Stimulated activated CD4-positive, alpha-beta T cell treated with anti-CD3 and anti-CD28 coated beads, TNF-alpha, amount 100 ng/mL, for 4 hours (primary cell): ENCODE measurements around the gene LUM.
A peak's percentile ranks its signal among the peaks of the same experiment; 100 is the strongest.
"Not testable (repeated sequence)": the region's sequence is repeated elsewhere in the genome, so short reads cannot be mapped to it uniquely, and the experiment has no call there.

Experiments
- DNase-seq, 3 experiments: peaks; one replicate each; pipeline ENCODE4 v3.0.0-alpha.2; 2020; ENCODE audit warnings: low read depth in 3 of 3

Gene LUM

GRCh38 chr12:91109581-91110310 is 1.5 kb downstream of the LUM start:
- DNase-seq: no peak

DNA sequence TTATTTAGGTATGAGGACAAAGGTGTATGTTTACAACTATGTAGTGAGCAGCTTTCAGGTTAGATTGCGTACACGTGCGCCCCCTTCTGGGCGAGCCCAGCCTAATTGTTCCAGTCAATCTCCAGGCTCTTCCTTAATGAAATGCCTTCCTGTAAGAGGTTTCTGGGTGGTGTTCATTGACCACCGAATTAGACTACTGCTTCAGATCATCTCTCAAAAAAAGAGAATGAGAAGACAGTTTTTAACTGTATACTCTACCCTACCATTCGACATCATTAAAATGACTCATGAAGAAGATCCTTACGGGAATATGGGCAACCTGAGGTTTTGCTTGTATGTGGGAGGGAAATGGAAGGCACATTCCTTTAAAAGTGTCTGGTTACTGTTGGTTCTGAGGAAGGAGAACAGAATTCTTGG is 2.1 kb downstream of the LUM start:
- DNase-seq: peak in 2 of 3 experiments; percentile 1 to 10

- DNase-seq: no peak
Measured at GRCh38 chr12:91108196-91108755, 3.0 kb downstream of the LUM start.

DNA sequence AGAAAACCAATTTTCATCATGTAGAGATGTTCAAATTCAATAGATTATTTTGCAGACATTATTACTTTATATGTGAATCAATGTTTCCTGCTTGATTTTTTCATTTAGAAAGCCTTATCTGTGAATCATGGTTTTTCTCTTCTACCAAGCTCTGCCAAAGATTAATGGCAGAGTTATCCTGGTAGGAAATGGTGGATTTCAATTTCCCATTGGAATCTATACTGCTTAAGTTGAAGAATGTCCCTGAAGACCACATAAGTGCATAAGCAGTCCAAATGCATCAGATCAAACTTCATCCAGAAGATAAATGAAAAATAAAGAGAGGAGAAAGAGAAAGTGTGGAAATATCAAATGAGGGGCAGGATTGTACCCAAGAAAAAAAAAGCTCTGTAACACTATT is 5.0 kb downstream of the LUM start:
- DNase-seq: no peak

GRCh38 chr12:91105807-91106206 is 5.5 kb downstream of the LUM start:
- no peak for DNase-seq

- no peak for DNase-seq
Measured at GRCh38 chr12:91104812-91105466, 6.4 kb downstream of the LUM start.

- no peak for DNase-seq
Measured at GRCh38 chr12:91103624-91104023, 7.7 kb downstream of the LUM start.

DNA sequence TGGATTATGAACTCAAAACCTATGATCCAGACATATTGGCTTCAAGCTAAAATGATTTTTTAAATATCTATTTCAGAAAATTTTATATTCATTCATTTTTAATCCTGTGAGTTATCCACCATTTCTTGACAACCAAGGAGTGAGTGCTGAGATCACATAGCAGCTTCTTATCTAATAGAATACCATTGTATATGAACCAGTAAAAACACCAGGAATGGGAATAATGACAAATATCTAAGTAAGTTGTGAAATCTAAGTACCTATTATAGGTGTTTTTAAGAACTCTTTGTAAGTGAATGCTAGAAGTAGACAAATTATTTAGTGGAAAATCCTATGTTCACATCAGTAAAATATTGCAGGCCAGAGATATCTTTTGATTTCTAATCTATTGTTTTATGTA is 8.2 kb downstream of the LUM start:
- no peak for DNase-seq

DNA sequence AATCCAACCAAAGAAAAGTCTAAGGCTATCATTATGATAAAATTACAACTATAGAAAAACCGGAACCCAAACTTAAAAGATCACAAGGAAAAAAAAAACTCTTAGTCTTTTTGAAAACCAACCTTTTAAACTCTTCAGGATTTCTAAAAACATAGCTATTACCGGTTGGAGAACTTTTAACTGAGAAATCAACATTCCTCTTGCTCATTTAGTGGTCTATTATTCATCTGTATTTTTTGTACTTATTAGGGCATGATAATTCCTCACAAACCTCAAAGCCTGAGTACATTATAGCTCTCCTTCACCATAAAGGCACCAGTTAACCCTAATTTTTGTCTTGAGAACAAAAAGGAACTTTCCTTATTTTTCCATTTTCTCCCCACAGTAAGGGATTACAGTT is 10.4 kb downstream of the LUM start:
- DNase-seq: no peak

DNA sequence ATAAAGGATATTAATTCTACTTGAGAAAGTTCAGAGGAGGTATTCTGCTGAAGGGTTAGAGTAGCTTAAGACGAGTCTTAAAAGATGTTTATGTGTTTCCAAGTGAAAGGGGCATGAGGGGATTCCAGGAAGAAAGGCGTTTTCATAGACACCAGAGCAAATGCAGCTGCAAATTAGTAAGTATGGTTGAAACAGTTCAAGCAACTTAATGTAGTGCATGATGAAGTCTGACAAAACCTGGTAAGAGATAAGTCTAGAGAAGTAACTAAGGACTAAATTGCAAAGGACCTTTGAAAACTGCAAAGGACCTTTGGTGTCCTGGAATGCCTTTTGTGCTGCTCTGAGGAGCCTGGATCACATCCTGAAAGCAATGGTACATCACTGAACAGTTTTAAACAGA is 11.5 kb downstream of the LUM start:
- no peak for DNase-seq

DNA sequence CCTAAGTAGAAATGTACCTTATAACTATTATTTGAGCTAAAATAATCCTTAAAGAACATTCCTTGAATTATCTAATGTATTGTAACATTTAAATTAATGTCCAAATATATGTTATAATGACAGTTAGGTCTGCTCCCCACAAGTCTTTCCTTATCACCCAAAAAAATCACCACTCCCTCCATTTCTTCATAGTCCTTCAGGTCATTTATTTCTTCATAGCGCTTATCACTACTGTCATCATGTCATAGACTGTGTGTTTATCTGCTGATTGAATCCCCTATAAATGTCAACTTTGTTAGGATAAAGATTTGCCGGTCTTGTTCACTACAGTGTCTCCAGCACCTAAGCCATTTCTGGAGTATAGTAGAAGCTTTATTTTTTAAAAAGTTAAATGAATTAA is 12.0 kb downstream of the LUM start:
- no peak for DNase-seq

GRCh38 chr12:91098941-91099340 is 12.4 kb downstream of the LUM start:
- no peak for DNase-seq

GRCh38 chr12:91098461-91098860 is 12.8 kb downstream of the LUM start:
- no peak for DNase-seq

GRCh38 chr12:91094957-91095356 is 16.3 kb downstream of the LUM start:
- DNase-seq: no peak

- DNase-seq: no peak
Measured at GRCh38 chr12:91094032-91094662, 17.1 kb downstream of the LUM start.

DNA sequence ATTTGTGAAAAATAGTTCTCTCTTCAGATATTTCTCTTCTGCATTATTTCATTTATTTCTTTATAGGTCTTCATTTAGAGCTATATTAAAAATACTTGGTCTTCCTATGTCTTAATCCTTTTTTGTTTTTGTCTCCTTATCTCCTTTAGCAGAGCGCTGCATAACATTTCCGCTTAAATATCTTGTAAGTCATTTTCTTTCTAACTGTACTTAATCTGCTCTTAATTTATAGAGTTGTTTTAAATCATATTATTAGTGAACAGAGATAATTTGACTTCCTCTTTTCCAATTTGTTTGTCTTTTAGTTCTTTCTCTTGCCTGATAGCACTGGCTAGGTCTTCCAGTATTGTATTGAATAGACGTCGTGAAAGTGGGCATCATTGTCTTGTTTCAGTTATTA is 18.0 kb downstream of the LUM start:
- no peak for DNase-seq

DNA sequence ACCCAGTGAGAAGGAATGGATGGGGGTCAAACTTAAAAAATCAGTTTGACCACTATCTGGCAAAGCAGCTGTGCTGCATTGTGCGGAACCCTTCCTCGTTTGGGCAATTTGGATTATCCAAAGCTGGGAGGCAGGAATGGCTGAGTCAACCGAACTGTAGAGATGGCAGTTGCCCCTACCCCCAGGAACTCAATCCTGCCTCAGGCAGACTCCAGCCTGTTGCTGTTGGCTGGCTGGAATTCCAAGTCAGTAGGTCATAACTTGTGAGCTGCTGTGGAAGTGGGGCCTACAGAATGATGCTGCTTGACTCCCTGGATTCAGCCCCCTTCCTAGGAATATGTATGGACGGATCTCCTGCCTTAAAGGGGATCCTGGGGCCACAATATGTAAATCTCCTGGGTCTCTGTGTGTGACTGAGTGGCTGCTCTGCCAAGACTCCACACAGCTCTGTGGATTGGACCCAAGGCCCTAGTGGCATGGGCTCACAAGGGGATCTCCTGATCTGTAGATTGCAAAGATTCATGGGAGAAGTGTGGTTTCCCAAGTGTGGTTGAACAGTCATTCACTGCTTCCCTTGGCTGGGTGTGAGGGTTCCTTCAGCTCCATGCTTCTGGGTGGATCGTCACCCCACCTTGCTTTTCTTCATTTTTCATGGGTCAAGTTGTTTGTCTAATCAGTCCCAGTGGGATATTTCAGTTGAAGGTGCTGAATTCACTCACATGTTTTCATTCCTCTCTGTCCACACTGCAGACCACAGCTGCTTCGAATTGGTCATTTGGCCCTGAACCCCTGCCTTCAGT is 19.2 kb downstream of the LUM start:
- DNase-seq: no peak

- DNase-seq: not testable (repeated sequence)
Measured at GRCh38 chr12:91089953-91090352, 21.3 kb downstream of the LUM start.

DNA sequence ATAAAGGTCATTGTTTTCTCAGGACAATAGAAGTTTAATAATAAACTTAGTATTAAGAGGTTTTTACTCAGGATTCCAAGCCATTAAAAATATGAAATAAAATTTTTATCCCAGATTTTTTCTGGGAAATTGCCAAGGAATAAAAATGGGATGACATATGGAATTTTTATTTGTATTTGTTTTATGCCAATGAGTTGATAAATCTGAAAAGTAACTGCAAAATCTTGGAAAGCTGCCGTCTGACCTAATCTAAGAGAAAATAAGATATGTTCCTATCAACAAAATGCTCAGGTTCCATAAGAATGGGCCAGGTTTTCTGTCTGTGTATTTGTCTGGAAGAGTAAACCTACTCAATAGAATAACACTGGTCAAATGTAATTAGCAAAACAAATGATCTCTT is 31.3 kb downstream of the LUM start:
- no peak for DNase-seq

DNA sequence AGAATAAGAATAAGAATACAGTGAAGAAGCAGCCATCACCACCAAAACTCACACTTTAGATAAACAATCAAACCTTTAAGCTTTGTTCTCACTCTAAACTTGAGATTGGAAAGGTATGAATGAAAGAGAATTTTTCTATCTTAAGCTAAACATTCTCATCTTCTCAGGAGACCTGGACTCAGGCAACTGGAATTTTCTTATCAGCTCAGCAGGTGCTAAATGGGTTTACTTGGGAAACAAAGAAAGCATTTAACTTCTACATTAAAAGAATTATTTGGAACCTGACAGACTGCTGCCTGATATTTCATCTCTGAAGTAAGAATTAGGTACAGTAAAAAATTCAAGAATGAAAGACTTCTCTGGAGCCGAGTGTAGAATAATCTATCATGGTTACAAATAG is 32.8 kb downstream of the LUM start:
- no peak for DNase-seq

DNA sequence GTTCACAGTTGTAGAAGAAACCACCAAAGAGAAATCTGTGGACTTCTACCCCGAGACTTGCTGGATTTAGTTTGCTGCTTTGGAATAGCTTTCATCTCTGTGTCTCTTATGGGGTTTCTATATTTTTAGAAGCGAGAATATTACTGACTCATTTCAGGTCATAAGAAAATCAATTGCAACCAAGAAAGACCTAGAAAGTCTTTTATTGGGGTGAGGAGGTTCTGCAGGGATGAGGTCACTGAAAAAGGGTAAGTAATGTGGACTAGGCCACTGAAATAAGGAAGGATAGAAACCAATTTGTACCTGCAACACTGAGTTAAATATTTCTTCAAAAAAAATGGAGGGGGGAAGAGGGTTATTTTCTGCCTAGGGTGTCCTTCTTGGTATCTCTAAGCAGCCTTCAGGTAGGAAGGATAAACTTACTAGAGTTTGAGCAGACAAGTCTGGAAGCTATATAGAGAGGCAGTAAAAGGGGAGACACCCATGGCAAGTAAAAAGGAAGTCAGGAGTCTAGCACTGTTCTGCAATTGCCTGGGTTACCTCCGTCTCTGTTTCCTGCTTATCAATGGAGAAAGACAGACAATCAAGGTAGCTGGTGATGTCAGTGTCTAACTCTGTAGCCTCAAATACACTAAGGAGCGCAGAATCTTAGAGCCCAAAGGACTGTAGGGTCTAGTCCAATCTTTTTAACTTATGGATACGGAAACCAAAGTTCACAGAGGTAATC is 33.9 kb downstream of the LUM start:
- no peak for DNase-seq
